NCI-H510A treated with DMSO at 0.1 percent for 48 hours (cell line): ENCODE results near the gene NT5E.
"Not testable (repeated sequence)": the region's sequence is repeated elsewhere in the genome, so short reads cannot be mapped to it uniquely, and the experiment has no call there.

Source experiments
- DNase-seq: peaks from one replicate; lab custom pipeline; 2025; lab: John Stamatoyannopoulos, UW

NT5E gene

DNA sequence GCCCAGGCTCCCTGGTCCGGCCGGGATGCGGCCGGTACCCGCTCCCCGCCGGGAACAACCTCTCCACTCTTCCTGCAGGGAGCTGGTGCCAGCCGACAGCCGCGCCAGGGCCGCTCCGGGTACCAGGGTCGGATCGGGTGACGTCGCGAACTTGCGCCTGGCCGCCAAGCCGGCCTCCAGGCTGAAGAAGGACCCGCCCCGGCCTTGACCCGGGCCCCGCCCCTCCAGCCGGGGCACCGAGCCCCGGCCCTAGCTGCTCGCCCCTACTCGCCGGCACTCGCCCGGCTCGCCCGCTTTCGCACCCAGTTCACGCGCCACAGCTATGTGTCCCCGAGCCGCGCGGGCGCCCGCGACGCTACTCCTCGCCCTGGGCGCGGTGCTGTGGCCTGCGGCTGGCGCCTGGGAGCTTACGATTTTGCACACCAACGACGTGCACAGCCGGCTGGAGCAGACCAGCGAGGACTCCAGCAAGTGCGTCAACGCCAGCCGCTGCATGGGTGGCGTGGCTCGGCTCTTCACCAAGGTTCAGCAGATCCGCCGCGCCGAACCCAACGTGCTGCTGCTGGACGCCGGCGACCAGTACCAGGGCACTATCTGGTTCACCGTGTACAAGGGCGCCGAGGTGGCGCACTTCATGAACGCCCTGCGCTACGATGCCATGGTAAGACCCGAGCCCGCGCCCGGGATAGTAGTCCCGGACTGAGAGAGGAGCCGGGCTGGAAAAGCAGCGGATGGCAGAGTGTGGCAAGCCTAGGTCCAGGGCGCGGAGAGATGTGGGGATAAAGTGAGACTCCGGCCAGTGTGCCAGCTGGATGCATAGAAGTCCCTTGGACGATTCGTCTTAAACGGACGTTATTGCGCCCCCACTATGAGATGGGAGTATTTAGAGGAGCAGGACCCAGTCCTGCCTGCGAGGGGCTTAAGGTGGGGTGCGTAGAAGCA, at the start of gene NT5E:
TSS of gene NT5E (plus strand) at position 266 of the 942 bp plus-strand sequence. CDS start at position 323, 57 bp downstream.
- peak; percentile 18 for DNase-seq

DNA sequence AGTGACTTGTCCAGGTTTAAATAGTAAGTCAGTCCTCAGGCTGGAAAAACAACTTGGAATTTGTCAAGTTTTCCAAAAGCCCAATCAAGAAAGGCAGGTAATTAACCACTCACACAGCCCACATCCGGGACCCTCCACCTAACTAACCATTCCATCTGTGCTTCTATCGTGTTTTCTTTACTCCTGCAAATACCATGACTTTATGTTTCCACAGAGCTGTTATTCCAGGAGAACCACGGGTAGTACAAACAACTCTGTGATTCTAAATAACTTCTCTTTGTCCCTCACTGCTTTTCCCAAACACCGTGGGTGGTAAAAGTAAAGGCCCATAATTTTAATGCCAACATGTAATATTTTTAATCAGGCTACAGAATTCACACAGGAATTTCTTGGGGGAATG, 49.6 kb upstream of the NT5E start:
- DNase-seq = no peak

DNA sequence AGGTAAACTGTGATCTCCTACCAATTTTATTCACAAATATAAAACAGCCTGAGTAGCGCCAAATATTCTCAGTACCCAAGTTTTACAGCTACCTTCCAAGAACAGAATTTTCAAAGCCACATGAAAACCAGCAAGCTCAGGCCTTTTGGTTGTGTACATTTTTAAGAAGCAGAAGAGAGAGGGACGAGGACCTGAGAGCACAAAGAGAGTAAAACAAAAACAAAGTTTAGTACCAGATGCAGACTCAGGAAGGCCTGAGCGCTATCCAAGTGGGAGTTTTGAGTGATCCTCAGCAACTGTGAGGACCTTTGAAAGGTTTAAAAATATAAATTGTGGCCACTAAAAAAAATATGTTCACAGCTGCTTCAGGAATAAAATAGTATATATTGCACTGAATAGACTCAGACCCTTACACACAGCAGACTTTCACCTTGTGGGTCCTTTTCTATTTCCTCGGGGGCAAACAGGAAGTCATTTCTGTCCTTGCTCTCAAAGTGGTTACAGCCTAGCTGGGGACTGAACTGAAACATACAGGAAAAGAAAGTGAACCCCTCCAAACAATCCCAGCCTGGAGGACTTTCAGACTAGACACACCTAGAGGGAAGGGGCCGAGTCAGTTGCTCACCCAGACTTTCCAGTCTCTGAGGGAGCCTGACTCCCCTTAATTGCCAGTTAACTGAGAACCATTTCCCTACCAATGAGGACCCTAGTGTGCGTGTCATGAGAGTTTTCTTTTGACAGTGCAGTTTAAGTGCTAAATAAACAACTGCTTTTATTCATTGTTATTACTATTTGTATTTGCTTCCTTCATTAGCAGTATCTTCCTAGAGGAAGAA, 48.5 kb upstream of the NT5E start:
- DNase-seq = no peak

DNA sequence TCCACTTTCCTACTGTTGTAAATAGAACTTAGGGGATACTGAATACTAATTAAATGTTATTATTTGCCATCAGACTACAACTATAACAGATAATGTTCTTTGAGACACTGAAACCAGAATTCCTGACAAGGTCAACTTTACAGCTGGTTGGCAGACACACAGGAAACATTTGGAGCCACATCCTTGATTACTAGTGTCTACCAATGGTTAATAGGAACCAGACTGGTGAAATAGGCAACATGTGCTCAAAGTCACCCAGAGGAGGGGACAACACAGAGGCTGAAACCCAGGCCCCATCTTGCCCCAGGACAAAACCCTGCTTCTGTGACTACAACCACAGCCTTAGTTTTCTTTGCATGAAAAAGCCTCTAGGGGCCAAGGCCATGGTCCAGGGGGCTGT, 47.8 kb upstream of the NT5E start:
- no peak for DNase-seq

DNA sequence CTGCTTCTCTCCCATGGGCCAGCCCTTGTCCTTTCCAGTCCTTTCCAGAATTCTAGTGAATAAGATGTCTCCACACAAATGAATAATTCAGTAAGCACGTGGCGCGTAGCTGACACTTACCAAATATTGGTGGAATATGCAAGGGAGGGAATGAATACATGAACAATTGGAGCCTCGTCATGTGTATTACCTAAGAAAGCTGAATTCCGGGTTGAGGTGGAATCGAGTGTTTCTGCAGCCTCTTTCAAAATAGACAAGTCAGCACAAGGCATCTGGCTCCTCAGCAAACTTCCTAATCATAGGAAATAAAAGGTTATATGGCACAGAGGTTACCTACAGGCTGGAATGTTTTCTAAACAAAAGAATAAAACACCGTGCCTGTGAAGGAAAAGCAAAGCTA, 47.0 kb upstream of the NT5E start:
- DNase-seq = no peak

DNA sequence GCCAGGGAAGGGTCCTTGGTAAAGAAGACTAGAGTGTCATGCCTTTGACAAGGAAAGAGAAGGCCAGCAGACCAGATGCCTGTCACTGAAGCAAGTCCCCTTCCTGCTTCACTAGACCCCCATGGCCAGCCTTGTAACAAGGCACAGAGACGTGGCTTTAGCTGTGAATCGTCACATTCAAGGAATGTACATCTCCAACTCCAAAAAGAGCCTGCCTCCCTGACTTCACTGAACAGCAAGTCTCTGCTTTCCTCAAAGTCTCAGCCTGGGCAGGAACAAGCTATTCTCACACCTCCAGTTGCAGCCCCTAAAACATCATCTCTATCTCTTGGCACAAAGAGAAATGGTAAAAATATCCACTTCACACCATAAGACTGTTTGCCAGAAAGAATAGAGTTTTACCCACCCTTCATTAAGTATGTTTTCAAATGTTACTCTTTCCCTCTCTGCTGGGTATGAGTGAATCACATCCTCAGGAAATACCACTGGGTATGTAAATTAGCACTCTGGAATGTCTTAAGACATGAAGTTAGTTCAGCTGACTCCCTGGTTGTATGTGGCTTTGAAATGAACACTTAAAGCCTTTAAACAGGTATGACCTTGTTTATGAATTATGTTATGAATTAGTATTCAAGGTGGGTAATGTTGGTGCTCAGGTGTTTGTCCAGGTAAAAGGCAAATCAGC, 46.4 kb upstream of the NT5E start:
- DNase-seq = no peak

DNA sequence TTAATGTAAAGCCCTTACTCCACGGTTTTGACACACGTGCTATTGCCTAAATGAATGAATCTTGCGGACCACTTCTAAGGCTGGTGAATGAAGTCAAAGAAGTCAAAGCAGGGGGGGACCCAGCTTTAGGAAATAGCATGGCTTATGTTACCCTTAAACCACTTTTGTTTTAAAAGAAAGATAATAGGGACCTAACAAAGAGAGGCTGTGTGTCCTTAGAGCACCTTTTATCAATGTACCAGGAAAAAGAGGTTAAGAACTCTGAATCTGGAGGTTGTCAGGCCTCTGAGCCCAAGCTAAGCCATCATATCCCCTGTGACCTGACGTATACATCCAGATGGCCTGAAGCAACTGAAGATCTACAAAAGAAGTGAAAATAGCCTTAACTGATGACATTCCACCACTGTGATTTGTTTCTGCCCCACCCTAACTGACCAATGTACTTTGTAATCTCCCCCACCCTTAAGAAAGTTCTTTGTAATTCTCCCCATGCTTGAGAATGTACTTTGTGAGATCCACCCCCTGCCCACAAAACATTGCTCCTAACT, 45.8 kb upstream of the NT5E start:
- DNase-seq = not testable (repeated sequence)

DNA sequence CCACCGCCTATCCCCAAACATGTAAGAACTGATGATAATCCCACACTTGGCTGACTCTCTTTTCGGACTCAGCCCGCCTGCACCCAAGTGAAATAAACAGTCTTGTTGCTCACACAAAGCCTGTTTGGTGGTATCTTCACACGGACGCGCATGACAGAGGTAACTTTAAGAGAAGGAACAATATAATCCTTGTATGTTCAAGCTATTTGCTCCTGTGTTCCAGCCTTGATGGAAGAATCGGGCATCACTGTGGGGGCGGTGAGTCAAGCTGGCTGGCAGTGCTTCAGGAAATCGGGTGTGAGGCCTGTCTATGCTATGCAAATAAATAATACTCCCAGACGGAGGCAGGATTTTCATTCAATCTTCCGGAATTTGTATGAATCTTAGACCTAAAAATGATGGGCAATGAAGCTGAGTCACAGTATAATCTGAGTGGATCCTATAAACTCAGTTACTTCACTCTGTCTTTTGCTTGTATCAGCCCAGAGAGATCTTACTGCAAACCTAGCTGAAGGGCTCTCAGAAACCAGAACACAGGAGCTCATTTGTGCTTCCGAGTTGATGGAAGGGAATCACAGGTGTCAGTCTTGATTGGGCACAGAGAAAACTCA, 45.2 kb upstream of the NT5E start:
- DNase-seq = no peak

DNA sequence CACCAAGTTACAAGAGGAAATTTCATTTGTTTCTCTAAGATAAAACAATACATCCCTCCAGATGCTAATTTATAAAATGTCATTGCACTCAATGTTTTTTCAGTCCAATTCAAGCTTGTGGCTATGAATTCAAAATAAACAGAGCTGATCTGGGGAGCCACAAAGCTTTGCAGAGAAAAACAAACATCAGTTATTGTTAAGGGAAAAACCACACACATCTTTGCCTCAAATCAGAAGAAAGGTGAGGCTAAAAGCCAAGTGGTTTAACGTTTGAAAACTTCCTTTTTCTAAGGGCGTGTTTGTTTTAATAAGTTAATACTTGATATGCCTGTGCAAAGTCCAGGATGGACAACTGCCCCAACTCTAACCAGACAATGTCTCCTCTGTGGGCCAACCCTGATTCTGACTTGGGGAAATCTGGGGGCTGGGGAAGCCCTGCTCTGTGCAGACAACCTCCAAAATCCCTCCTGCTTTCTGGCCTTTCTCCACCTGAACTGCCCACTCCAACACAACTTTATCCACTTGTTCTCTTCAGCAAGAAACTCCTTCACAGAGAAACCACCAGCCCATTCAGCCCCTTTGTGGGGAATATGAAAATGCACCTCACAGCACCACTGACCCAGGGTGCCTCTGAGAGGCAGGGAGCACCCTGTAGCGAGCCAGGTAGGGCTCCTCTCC, 44.6 kb upstream of the NT5E start:
- DNase-seq = no peak

DNA sequence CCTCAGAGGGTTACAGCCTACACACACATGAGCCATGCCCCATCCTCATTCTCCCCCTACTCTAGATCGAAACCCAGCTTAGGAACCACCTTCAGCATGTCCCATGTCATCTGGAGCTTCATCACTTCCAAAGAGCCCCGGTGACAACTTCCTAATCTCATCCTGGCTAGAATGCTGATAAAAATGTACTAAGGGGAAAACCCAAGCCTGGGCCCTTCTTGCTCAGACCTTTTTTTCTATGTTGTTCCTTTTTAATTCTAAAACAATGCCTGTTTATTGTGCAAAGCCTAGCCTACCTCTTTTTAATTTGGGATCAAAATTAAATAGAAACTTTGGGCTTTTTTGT, 44.1 kb upstream of the NT5E start:
- DNase-seq = no peak

DNA sequence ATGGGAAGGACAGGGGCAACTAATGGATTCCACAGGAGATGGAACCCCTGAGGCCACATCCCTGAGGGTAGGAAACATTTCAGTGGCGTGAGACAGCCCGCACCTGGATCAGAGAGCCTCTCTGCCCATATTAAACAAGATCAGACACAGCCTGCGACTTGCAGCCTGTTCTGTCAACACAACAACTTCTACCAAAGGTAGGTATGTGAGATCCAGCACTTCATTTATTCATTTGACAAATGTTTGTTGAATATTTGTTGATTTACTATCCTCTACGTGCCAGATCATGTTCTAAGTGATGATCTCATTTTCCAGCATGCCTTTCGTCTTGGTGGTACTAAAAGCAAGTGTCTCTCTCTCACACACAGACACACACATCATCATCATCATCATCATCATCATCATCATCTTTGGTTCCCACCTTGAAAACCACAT, 43.2 kb upstream of the NT5E start:
- no peak for DNase-seq

DNA sequence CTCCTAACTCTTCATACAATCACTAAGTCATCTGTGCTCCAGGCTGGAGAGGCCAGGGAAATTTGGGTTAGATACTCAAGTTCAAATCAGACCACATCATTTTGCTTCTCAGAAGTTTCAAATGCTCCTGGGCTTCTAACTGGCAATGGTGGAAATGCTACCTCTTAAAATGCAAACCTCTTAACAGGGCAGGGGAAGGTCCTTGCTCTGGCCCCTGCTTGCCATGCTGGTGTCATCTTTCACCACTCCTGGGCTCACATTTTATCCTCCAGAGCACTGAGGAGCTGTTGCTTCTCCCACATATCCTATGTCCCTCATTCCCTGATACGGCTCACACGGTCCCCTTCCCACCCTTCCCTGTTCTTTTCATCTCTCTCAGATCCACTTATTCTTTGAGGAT, 41.8 kb upstream of the NT5E start:
- no peak for DNase-seq

DNA sequence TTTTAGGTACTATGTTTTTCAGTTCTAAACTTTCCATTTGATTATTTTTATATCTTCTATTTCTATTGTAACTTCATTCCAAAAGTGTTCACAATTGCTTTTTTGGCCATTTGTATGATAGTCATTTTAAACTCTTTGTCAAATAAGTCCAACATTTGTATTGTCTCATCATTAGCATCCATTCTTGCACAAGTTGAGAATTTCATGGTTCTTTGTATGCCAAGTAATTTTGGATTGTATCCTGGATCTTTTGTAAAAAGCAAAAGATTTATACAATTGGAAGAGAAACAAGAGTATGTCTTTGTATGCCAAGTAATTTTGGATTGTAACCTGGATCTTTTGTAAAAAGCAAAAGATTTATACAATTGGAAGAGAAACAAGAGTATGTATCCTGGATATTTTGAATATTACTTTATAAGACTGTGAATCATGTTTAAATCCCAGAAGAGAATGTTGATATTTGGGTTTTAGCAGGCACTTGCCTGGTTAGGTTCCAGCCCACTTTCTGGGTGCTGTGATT, 36.9 kb upstream of the NT5E start:
- DNase-seq = no peak

DNA sequence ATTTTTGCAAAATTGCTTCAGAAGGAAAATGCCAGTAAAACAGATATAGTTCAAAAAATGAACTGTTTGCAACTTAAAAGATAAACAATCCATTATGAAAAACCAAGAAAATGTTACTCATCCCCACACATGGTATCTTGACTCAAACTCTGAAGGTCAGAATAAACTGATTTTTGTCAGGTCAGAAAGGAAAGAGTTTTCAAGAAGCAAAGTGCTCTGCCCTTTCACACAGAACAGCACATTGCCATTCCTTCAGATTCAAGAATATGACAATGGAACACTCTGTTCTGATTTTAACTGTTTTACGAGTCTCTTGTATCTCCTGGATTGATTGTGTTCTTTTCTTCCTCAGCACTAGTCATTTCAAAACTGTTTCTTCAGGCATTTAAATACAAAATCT, 33.8 kb upstream of the NT5E start:
- no peak for DNase-seq

DNA sequence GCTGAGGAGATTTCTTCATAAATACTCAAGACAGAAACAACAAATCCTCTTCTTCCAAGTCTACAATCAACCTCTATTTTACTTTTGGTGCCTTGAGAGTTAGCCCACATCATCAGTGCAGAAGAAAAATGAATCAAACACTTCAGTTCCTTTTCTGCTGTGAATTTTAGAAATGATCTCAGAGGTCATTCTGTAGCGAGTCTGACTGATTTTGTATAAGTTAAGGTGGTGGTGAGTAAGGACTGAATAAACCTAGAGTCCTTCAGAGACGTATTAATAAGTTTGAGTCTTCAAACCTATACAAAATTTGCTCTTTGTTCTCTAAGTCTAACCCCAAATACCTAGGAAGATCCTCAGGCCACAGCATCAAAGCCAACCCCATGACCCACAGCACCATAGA, 33.1 kb upstream of the NT5E start:
- no peak for DNase-seq

DNA sequence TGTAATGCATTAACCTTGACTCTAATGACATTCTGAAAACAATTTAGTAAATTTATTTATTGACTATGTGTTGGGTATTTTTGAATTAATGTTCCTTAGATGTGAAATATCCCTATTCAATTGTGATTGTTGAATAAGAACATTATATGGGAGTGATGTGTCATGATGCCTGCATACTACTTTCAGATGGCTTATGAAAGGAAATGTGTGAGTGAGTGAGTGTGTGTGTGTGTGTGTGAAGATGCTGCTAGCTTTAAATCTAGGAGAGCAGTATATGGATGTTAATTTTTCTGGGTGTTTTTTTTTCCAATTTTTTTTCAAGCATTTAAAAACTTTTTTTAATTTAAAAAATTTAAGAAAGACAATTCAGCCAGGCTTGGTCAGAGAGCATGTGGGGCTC, 32.5 kb upstream of the NT5E start:
- DNase-seq = no peak

DNA sequence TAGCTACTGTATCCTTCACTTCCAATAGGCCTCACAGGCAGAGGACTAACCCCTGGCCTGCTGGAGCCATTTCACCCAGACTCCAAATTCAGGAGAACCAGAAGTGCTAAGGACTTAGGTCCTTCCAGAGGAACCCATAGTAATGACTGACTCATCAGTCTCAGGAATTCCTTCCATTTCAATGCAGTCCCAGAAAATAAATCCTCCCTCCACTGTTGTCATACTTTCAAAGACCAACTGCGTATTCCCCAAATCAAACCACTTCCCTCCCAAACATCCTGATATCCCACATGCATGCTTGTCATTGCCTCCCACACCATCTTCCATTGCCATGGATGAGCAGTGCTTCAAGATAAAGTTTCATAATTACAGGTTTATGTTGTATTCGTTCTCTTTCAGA, 31.8 kb upstream of the NT5E start:
- DNase-seq = no peak

DNA sequence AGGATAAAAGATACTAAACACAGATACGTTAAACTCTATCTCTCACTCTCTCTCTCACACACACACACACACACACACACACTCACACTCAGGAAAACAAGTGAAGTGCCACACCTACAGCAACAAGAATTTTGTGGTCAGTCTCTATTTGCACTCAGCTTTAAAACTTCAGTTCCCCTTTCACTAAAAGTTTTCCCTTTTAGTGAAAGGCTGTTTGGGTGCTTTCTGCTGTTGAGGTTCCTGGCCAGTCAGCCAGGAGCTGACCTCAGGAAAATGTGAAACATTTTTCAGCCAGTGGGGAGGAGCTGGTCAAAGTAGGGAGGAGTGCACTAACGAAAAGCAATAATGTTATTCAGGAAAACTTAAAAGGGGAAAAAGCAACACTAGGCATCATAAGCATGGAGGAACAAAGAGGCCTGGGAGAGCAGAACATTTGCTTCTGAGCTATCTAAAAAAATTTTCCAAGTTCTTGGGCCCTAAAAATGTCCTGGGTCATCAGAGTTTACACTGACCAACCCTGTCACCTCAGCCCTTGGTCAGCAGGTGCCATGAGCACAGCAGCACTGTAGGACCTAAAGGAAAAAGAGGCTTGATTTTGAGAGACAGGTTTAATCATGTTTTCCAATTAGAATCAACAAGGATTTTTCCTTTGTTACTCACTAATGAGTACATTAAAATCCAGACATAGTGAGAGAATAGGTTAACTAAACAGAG, 30.7 kb upstream of the NT5E start:
- DNase-seq = no peak

DNA sequence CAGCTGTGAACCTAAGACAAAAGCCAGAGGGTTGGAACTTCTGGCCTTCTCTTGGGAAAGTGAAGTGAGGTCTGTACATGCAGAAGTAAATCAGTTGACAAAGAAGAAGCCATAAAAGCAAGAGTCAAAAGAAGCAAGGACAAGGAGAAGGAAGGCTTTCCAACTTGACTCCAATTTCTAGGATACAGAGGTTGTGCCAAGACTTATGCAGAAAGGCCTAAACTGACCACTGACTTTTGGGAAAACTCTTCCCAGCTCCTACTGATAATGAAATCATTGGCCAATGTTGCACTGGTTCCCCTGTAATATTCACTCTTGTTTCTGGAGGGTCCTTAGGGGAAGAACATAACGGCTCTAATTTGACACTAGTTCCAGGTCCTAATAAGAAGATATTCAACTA, 29.3 kb upstream of the NT5E start:
- no peak for DNase-seq

DNA sequence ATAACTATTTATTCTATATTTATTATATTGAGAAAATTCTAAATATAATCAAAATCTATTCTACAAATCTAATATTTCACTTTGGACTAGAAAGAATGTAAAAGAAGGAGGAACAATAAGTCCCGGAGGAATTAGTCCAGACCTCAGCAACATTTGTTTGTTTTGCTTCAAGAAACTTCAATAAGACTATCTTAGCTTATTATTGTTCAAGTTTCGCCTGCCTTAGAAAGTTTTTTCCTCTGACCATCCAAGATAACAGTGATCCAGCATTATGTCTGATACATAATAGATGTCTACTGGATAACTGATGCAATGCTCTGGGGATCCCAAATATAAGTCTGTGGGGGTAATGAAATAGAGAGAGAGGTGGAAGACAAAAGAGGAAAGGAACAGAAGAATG, 28.7 kb upstream of the NT5E start:
- DNase-seq = no peak
